Activated naive CD8-positive, alpha-beta T cell treated with anti-CD3 and anti-CD28 coated beads, Interleukin-2, amount 10 ng/mL, durations not matched to agents 7 days and 5 days (primary cell): Measurements from ENCODE around the gene DSC2. TPM values are rescaled to one million over a fixed set of nuclear protein-coding genes. Genes with fewer than 3 reads are reported as not detected.

Experiments used
- ATAC-seq: fragments of 150-1000 bp; cut with Tn5 transposase; one replicate; pipeline ENCODE4 v1.10.0; 2021; ENCODE audit warnings: low read depth, moderate library complexity
- POLR2A ChIA-PET: fragments of 350-600 bp; sonication (Branson Sonifier 250); formaldehyde crosslinking; loops from one replicate; lab custom pipeline; 2021; ENCODE audit warnings: antibody characterized with exemption; lab: Charles Lee
- DNase-seq: peaks from one replicate; pipeline ENCODE4 v3.0.0; 2021
- H3K27ac Mint-ChIP-seq: one replicate; pipeline ENCODE4 v1.8.0; 2022; ENCODE audit warnings: mild to moderate bottlenecking, mixed read lengths
- H3K27me3 Mint-ChIP-seq: one replicate; pipeline ENCODE4 v1.8.0; 2022; ENCODE audit warnings: mild to moderate bottlenecking, moderate library complexity, mixed read lengths
- H3K36me3 Mint-ChIP-seq: one replicate; pipeline ENCODE4 v1.8.0; 2021; ENCODE audit warnings: mild to moderate bottlenecking, mixed read lengths
- H3K4me1 Mint-ChIP-seq: one replicate; pipeline ENCODE4 v1.8.0; 2021; ENCODE audit warnings: mixed read lengths
- H3K4me3 Mint-ChIP-seq: one replicate; pipeline ENCODE4 v1.8.0; 2022; ENCODE audit warnings: mild to moderate bottlenecking, moderate library complexity, mixed read lengths
- H3K9me3 Mint-ChIP-seq: one replicate; pipeline ENCODE4 v1.8.0; 2021; ENCODE audit warnings: mixed read lengths
- total RNA-seq, 2 experiments: library from RNA; stranded (reverse); gene quantifications; one replicate each; pipeline ENCODE4 v1.2.3, GENCODE V29; 2021

The DSC2 gene
- total RNA-seq, 2 experiments from 2014 or later, result not detected

DNA sequence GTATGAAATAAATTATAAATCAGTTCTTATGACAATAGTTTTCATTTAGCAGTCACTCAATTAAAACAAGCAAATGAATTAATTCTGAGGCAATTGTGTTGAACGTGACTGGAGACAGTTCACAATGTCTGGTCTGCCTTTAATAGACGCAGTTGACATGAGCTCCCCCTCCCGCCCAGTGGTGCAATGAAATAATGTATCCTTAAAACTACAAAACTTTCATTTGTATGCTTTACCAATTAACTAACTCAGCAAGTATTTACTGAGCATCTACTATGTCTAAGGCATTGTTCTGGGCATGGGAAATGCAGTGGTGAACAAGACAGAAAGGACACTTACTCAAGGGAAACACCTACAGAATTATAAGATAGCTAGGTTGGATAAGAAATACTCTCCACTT lies 3.5 kb upstream of the DSC2 start:
- Mint-ChIP-seq H3K4me1 (no peaks in the 10 kb centered on the region), H3K9me3 (peaks cover 2% of the 10 kb centered on the region), H3K36me3 (no peaks in the 10 kb centered on the region), H3K4me3 (no peak overlapping the region), H3K27ac (no peak overlapping the region), H3K27me3 (peaks cover 23% of the 10 kb centered on the region)
- no peak for ATAC-seq
- no peak for DNase-seq
- POLR2A ChIA-PET, result no interaction called here

GRCh38 chr18:31104444-31104843 lies 2.2 kb upstream of the DSC2 start:
- Mint-ChIP-seq H3K27me3 (peaks cover 30% of the 10 kb centered on the region), H3K4me3 (no peak overlapping the region), H3K27ac (no peak overlapping the region), H3K36me3 (no peaks in the 10 kb centered on the region), H3K9me3 (peaks cover 2% of the 10 kb centered on the region), H3K4me1 (no peaks in the 10 kb centered on the region)
- DNase-seq (no peak), ATAC-seq (no peak)
- POLR2A ChIA-PET, result no interaction called here

DNA sequence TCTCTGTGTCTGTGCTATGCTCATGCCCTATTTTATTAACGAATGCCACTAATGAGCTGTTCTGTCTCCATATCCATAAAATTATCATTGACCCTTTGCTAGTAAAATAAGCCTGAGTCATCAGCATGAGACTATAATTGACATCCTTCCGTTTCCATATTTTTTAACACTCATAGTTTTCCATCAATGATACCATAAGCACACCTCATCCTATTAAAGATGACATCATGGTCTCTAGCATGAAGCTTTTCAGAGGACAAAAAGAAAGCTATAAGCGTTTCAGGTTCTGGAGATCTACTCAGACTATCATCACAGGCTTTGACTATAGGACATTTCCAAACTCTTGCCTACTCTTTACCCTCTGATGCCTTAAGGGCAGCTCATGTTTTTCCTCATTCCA lies 1.2 kb upstream of the DSC2 start:
- H3K4me3 Mint-ChIP-seq, result no peak overlapping the region
- H3K9me3 Mint-ChIP-seq, result peaks cover 2% of the 10 kb centered on the region
- H3K36me3 Mint-ChIP-seq, result no peaks in the 10 kb centered on the region
- peaks cover 32% of the 10 kb centered on the region for H3K27me3 Mint-ChIP-seq
- DNase-seq (no peak), ATAC-seq (no peak)
- no peaks in the 10 kb centered on the region for H3K4me1 Mint-ChIP-seq
- POLR2A ChIA-PET, result no interaction called here
- no peak overlapping the region for H3K27ac Mint-ChIP-seq

DNA sequence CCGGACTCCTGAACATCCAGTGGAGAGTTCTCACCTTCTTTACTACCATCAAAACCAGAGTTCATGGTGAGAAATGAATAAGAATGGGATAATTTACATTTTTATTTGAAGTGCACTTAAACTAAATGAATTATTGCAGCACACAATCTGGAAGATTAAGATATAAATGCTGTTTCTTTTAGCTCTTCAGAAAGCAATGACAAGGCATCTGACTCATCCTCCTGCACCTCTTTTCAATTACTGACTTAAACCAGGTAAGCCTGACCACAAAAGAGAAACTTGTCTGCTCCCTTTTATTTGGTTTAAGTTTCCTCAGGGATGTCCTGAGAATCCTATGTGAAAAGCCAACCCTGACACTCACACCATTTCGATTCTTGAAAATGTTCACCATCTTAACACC lies 720 bp upstream of the DSC2 start:
- peaks cover 32% of the 10 kb centered on the region for H3K27me3 Mint-ChIP-seq
- H3K4me1 Mint-ChIP-seq, result no peaks in the 10 kb centered on the region
- ATAC-seq (no peak), DNase-seq (no peak)
- H3K27ac Mint-ChIP-seq, result no peak overlapping the region
- peaks cover 2% of the 10 kb centered on the region for H3K9me3 Mint-ChIP-seq
- POLR2A ChIA-PET, result no interaction called here
- H3K4me3 Mint-ChIP-seq, result no peak overlapping the region
- H3K36me3 Mint-ChIP-seq, result no peaks in the 10 kb centered on the region

DNA sequence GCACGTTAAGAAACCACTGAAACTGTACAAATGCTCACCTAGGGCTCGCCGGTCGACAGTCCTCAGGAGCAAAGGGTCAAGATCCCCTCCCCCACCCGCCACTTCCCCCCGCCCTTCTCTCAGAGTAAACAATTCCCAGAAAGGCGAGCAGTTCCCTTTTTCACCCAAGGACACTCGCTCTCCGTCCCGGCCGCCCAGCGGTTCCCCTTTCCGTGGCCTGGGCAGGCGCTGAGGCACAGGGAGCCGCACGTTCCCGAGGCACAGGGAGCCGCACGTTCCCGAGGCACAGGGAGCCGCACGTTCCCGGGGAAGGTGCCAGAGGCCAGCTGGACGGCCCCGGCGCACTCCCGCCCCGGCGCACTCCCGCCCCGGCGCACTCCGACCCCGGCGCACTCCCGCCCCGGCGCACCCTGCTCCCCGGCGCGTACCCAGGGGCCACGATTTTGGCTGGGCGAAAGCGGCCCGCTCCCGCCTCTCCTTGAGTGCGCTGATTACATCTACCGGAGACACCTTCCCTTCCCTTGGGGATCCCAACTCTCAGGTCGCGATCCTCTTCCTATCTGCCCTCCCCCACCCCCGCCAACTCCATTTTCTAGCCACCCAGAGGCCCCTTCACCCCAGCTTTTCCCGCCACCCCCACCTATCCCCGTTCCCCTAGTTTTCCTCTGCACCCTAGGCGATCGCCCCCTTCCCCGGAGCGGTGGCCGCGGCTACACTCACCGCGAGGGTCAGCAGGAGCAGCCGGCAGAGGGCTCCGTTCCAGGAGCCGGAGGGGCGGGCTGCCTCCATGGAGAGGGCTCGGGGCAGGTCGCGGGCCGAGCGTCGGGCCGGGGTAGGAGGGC lies 817 bp downstream of the DSC2 start:
- peaks cover 31% of the 10 kb centered on the region for H3K27me3 Mint-ChIP-seq
- peak; percentile 25 for DNase-seq
- POLR2A ChIA-PET, result no interaction called here
- peaks cover 2% of the 10 kb centered on the region for H3K9me3 Mint-ChIP-seq
- no peak for ATAC-seq
- H3K4me1 Mint-ChIP-seq, result no peaks in the 10 kb centered on the region
- H3K27ac Mint-ChIP-seq, result no peak overlapping the region
- H3K36me3 Mint-ChIP-seq, result no peaks in the 10 kb centered on the region
- H3K4me3 Mint-ChIP-seq, result peak overlapping the region; percentile 49

- Mint-ChIP-seq H3K27ac (no peak overlapping the region), H3K4me3 (peak overlapping the region; percentile 46), H3K9me3 (peaks cover 2% of the 10 kb centered on the region), H3K36me3 (no peaks in the 10 kb centered on the region), H3K4me1 (no peaks in the 10 kb centered on the region), H3K27me3 (peaks cover 29% of the 10 kb centered on the region)
- ATAC-seq (no peak), DNase-seq (no peak)
- POLR2A ChIA-PET, result no interaction called here
Observed at GRCh38 chr18:31100436-31101182, 1.6 kb downstream of the DSC2 start.

GRCh38 chr18:31099450-31100230 lies 2.6 kb downstream of the DSC2 start:
- Mint-ChIP-seq H3K27ac (no peak overlapping the region), H3K9me3 (peaks cover 6% of the 10 kb centered on the region), H3K4me3 (no peak overlapping the region), H3K4me1 (no peaks in the 10 kb centered on the region), H3K27me3 (peaks cover 29% of the 10 kb centered on the region), H3K36me3 (no peaks in the 10 kb centered on the region)
- no peak for DNase-seq
- POLR2A ChIA-PET, result no interaction called here
- ATAC-seq, result no peak

- no peak for DNase-seq
Observed at GRCh38 chr18:31098878-31099277, 3.3 kb downstream of the DSC2 start.

GRCh38 chr18:31097666-31098065 lies 4.6 kb downstream of the DSC2 start:
- Mint-ChIP-seq H3K4me3 (no peak overlapping the region), H3K4me1 (no peaks in the 10 kb centered on the region), H3K36me3 (no peaks in the 10 kb centered on the region), H3K27me3 (peaks cover 20% of the 10 kb centered on the region), H3K27ac (no peak overlapping the region), H3K9me3 (peaks cover 4% of the 10 kb centered on the region)
- POLR2A ChIA-PET, result no interaction called here
- DNase-seq (no peak), ATAC-seq (no peak)

More at GRCh38 chr18:31098878-31099277, 3.3 kb downstream of the DSC2 start:
- H3K4me1 Mint-ChIP-seq, result no peaks in the 10 kb centered on the region
- peaks cover 29% of the 10 kb centered on the region for H3K27me3 Mint-ChIP-seq
- no peaks in the 10 kb centered on the region for H3K36me3 Mint-ChIP-seq
- H3K9me3 Mint-ChIP-seq, result peaks cover 6% of the 10 kb centered on the region
- POLR2A ChIA-PET, result no interaction called here
- no peak overlapping the region for H3K4me3 Mint-ChIP-seq
- no peak overlapping the region for H3K27ac Mint-ChIP-seq
- no peak for ATAC-seq

DNA sequence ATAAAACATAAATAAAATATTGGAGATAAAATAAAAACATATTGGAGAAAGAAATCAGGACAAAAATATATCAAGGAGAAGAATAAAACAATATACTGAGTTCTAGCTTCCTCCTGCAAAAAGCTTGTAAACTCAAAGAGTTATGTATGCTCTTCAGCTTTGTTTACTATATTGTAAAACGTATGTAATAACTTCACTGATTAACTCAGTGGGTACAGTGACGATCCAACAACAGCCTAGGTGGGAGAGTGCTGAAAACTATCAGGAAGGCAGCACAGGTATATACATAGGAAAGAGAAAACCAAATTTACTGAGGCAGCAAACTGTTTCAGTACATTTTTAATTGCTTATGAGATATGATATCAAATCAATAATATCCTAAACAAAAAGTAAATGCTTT lies 8.3 kb downstream of the DSC2 start:
- ATAC-seq (no peak), DNase-seq (no peak)
- no peaks in the 10 kb centered on the region for H3K36me3 Mint-ChIP-seq
- H3K4me1 Mint-ChIP-seq, result no peaks in the 10 kb centered on the region
- POLR2A ChIA-PET, result no interaction called here
- H3K9me3 Mint-ChIP-seq, result peaks cover 6% of the 10 kb centered on the region
- no peak overlapping the region for H3K27ac Mint-ChIP-seq
- H3K4me3 Mint-ChIP-seq, result no peak overlapping the region
- H3K27me3 Mint-ChIP-seq, result no peaks in the 10 kb centered on the region

DNA sequence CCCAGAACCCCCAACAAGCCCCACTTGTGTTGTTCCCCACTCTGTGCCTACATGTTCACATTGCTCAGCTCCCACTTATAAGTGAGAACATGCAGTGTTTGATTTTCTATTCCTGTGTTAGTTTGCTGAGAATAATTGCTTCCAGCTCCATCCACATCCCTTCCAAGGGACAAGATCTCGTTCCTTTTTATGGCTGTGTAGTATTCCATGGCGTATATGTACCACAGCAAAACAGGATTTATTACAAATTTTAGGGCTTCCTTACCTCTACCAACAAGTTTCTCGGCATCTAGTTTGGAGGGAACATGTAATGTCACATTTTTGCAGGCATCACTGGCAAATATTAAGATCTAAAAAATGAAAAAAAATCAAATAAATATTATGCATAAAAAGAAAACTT lies 8.9 kb downstream of the DSC2 start:
- no peaks in the 10 kb centered on the region for H3K36me3 Mint-ChIP-seq

GRCh38 chr18:31091350-31091749 lies 10.9 kb downstream of the DSC2 start:
- ATAC-seq (no peak), DNase-seq (no peak)
- POLR2A ChIA-PET, result no interaction called here
- Mint-ChIP-seq H3K36me3 (no peaks in the 10 kb centered on the region), H3K27ac (no peak overlapping the region), H3K9me3 (peaks cover 6% of the 10 kb centered on the region), H3K4me3 (no peak overlapping the region), H3K27me3 (no peaks in the 10 kb centered on the region), H3K4me1 (no peaks in the 10 kb centered on the region)

More for the DNA sequence above, 8.9 kb downstream of the DSC2 start:
- Mint-ChIP-seq H3K27me3 (no peaks in the 10 kb centered on the region), H3K9me3 (peaks cover 6% of the 10 kb centered on the region), H3K27ac (no peak overlapping the region), H3K4me3 (no peak overlapping the region), H3K4me1 (no peaks in the 10 kb centered on the region)
- ATAC-seq, result no peak
- no peak for DNase-seq
- POLR2A ChIA-PET, result no interaction called here

GRCh38 chr18:31088532-31088931 lies 13.7 kb downstream of the DSC2 start:
- ATAC-seq, result no peak
- H3K4me1 Mint-ChIP-seq, result no peaks in the 10 kb centered on the region
- no peaks in the 10 kb centered on the region for H3K27me3 Mint-ChIP-seq
- H3K27ac Mint-ChIP-seq, result no peak overlapping the region
- no peak for DNase-seq
- no peak overlapping the region for H3K4me3 Mint-ChIP-seq
- peaks cover 2% of the 10 kb centered on the region for H3K9me3 Mint-ChIP-seq
- H3K36me3 Mint-ChIP-seq, result no peaks in the 10 kb centered on the region
- POLR2A ChIA-PET, result no interaction called here
